ENCODE results near the gene UVRAG.
"Not testable (repeated sequence)": the region's sequence is repeated elsewhere in the genome, so short reads cannot be mapped to it uniquely, and the experiment has no call there.

The UVRAG gene

DNA sequence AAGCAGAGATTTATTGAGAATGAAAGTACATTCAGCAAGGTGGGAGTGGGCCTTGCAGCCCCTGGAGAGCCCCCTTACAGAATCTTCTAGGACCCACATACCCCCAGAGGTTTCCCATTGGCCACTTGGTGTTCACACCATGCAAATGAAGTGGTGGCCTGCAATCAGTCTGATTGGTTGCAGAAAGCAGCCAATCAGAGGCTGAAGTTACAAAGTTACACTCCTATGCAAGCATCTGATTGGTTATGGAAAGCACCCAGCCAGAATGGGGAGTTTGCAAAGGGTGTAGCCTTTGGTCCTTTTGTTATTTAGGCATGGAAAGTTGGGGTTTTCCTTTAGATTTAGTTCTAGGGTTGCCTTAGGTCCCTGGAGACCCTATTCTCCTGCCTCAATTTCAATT lies 34.9 kb downstream of the UVRAG start:
- no peak for DNase-seq

DNA sequence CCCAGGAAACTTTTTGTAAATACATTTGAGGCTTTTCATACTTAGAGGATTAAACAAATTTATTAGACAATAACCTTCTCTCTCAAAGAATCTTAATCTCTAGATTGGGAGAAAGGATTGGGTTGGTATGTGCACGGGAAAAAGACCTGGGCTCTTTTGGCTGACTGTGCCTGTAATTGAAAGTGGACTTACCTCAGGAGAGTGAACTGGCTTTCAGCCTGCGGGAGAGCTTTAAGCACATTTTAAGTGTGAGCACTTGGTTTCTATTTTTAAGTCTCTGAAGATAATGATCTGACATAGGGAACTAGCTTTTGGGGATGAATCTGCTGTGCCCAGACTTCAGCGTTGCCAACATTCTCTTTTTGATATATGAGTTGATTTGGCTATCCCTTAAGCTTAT lies 35.8 kb downstream of the UVRAG start:
- DNase-seq, result no peak

DNA sequence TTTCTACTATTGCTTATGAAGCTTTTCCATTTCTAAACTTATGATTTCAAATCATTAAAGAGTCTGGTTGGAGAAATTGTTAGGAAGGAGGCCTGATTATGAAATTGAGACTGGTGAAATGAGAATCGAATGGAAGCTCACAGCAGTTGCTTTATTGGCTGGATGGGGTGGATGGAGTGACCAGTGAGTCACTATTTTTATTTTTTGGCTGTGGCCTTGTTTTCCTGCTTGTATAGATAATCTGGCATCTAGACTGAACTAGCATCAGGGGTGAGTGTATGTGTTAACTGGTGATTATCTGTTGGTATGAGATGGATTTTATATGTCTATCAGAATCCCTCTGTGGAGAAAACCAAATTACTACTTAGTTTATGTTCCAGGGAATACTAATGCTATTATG lies 36.2 kb downstream of the UVRAG start:
- DNase-seq, result no peak

DNA sequence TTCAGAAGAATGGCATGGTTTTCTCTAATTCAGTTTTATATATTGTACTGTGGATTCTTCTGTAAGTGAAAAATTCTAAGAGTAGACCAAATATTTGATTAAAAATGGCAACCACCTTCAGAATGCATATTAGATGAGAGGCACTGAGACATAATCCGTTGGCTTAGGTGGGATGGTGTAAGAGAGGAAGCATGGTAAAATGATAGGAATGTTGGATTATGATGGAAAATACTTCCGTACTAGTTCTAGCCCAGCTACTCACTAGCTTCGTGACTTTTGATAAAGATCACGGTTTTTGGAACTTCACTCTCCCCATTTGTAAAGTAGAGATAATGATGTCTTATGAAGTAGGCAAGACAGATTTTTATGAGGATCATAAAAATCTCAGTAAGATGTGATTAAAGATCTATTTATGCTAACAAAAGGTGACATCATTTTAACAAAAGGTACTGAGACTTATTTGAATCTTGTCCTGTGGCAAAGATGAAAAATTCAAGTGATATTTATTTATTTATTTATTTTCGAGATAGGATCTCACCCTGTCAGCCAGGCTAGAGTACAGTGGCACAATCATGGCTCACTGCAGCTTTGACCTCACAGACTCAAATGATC lies 37.5 kb downstream of the UVRAG start:
- DNase-seq, result no peak

DNA sequence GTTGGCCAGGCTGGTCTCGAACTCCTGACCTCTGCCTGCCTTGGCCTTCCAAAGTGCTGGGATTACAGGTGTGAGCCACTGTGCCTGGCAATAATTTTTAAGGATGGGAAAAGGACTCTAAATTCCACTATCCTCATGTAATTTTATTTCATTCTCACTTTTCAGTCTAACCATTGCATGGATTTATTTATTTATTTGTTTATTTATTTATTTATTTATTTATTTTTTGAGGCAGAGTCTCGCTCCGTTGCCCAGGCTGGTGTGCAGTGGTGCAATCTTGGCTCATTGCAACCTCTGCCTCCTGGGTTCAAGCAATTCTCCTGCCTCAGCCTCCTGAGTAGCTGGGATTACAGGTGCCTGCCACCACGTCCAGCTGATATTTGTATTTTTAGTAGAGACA lies 38.6 kb downstream of the UVRAG start:
- DNase-seq, result not testable (repeated sequence)

DNA sequence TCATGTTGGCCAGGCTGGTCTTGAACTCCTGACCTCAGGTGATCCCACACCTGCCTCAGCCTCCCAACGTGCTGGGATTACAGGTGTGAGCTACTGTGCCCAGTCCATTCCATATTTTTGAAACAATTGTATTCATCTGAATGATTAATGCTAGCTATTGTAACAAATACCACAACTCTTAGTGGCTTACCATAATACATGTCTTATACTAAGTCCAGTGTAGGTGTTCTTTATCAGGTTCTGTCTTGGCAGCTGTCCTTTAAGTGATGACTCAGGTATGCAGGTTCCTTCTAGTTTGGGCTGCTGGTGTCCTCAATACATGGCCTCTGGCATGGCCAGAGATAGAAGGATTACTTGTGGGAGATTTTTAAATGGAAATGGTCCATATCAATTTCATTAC lies 39.0 kb downstream of the UVRAG start:
- DNase-seq, result no peak

DNA sequence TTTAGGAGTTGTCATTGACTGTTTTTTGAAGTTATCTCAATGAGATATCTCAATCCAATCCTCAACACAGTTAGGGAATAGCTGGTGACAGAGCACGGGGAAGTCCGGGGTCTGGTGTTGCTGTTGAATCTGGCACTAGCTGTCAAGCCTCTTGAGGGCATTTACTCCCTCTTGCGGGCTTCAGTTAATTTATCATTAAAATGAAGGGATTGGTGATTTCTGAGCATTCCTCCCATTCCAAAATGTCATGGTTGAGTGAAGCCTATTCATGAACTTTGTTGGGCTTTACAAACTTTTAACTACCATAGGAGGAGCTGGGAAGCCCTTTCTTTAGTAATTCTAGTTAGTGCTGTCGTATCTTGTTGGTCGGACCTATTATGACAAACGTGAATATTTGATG lies 40.2 kb downstream of the UVRAG start:
- DNase-seq, result no peak

DNA sequence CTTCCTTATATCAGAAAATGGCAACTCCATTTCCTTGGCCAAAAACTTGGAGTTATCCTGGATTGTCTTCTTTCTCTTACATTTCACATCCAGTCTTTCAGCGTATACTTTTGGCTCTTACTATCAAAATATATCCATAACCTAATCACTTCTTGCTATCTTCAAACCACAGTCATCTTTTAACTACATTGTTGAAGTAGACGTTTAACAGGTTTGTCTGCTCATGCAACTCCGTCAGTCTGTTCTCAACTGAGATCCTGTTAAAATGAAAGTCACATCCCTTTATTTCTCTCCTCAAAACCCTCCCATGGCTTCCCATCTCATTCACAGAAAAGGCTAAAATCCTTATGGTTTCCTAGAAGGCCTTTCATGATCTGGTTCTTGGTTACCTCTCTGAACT lies 41.9 kb downstream of the UVRAG start:
- no peak for DNase-seq

DNA sequence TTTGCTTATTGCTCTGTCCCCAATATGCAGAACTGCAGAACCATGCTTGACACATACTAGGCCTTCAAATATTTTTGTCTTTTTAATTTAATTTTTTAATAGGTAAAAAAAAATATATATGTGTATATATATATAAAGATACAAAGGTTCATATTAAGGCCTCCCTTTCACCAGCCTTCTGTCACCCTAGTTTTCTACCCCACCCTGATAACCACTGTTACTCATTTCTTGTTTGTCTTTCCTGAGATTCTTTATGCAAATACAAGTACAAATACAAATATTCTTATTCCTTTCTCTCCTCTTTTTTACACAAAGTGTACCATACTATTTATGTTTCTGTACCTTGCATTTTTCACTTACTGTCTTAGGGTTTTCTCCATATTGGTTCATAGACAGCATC lies 43.0 kb downstream of the UVRAG start:
- no peak for DNase-seq

DNA sequence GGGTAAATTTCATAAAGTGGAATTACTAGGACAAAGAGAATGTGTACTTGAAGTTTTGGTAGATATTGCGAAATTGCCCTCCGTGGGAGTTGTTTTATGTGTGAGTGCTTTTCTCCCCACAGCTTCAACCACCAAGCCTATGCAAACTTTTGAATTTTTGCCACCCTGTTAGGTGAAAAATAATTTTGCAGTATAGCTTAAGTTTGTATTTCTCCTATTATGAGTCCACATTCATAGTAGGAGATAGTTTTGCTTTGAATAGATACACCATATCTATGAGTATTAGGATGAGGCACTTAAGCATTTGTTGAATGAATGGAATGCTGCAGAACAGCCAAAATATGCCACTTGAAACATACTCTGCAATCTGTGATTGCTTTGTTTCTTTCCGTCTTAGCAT lies 43.6 kb downstream of the UVRAG start:
- DNase-seq, result no peak

DNA sequence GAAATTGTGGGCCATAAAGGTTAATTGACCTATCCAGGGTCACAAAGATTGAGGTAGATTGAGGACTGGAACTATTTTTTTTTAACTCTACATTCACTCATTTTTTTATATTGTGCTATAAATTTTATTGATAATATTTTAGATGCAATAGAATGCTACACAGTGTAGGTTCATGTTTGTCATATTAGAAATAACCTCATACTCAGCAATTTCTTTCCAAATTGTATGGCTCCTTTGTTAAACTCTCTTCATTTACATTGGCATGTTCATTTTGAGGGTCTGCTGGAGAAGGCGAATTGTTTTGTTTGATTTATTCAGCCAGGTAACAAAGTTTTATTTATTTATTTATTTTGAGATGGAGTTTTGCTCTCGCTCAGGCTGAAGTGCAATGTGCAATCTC lies 44.6 kb downstream of the UVRAG start:
- DNase-seq, result no peak

DNA sequence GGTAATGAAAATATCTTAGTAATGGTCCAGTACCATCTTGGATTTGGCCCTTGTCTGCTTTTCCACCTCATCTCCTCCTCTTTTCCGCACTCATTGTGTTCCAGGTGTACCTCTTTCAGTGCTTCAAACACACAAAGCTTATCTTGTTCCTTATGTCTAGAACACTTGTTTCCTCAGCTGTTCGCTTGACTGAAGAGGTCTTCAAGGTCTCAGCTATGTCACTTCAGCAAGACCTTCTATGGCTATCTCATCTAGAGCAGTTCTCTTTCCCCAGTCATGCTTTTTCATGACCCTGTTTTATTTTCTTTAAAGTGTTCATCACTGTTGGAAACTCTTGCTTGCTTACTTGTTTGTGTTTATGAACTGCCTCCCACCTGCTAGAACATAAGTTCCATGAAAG lies 47.4 kb downstream of the UVRAG start:
- DNase-seq, result no peak

DNA sequence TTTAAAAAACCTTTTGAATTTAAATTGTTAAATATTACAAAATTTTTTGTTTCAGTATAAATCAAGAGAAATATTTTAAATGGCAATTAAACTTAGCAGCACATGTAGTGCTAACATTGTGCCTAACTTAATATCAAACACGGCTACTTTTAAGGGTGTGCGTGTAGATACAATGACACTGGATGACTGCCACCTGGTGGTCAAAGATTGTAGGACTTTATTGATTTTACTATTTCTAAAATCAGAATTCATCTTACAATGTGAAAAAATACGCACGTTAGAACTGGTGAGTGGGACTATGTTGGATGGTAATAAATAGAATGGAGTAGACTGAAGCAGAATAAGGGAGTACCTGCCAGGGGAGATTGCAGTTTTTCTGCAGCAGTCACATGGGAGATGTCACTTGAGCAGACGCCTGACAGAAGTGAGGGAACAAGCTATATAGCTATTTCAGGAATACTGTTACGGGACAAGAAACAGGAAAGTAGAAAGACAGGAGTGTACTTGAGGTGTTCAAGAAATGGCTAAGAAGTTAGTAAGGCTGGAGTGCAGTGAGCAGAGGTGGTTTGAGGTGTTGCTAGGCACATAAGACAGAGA lies 52.9 kb downstream of the UVRAG start:
- DNase-seq, result no peak

DNA sequence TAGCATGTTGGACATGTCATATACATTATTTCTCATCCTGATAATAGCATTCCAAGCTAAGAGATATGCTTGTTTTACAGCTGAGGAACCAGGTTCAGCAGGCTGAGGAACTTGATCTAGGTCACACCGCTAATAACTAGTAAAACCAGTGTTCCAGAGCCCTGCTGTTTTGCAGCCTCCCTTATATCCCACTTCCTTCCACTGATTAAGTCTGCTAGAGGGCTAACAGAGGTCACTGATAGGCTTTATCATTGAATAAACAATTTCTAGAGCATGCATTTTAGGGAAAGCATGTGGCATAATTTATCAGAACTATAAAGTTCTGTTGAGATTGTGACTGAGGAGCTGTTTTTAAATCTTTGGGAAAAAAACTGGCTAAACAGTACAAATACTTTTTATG lies 54.0 kb downstream of the UVRAG start:
- DNase-seq, result no peak

DNA sequence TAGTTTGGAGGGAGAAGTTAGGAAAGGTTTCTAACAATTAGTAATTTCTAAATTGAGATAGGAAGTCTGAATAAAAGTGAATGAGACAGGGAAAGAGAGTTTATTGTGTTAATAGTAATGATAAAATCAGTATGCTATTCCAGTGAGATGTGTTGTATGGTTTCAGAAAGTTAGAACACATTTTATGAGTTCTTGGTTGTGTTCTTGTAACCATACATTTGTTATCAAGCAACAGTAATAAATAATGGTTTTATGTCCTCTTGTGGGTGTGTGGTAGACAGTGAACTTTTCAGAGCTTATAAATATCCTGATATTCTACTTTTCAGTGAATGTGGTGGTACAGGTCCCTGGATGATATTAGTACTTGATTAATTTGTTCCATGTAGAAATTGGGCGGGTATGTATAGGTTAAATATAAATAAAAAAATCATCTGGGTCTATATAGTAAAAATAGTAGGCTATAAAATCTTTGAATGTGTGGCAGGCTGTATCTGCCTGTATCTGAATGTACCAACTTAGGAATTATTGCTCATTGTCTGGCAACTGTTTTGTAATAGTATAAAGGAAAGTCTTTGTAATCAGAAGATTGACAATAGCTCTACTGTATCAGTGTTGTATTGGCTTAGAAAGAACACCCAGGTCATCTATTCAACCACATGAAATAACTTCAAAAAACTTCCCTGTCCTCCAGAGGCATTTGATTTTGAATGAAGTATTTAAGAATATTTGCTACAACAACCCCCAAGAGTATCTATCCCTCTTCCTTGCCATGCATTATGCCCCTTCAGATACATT lies 54.8 kb downstream of the UVRAG start:
- no peak for DNase-seq

DNA sequence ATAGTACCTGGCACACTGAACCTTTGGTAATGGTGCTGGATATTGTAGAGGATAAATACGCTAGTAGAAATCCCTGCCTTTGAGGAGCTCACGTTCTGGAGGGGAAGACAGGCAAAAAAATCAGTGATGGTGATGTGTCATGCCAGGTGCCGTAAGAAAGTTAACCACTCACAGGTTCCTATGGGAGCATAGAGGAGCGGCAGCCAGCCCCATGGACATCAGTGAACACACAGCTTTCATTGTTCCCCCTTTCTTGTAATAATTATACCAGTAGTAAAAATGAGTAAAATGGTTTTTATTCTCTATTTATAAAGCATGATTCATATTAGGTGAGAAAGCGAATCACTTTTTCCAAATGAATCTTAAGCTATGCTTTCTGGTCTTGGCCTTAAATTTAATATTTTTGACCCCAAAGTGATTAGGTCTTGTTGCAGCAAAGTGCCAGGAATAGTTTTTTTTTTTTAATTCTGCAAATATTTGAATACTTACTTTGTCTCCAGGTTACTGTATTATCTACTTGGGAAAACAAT lies 57.9 kb downstream of the UVRAG start:
- DNase-seq, result no peak

DNA sequence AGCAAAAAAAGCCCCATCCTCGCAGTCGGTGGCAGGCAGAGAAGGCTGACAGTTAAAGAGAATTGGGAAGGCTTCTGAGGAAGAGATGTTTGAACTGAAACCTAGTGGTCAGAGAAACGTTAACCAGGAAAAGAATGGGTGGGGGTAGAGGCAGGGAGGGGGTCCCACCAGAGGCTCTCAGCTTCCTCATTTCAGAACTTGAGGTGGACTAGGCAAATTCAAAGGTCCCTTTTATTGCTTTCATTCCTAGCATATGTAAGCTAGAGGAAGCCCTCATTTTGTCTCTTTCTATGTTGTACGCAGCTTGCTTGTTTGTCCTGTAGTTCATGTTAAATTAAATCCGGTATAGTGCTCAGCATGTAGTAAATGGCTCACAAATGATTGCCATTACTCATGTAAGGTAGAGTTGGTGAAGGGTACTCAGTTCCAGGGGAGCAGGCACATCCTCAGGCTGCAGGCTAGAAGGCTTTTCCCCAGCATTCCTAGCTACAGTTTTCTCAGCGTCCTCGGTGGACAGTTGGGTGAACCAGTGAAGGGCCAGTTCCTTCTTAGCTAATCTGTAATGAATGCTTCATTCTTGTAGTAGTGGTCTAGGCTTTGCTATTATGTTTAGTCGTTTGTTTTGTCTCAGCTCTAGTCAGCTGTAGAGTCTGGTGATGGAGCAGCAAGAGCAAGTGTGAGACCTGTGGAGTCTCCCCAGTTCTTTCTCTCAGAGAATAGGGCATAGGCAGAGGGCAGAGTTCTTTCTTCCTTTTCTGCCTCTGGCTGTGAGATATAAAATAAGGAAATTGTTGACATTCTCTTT lies 58.6 kb downstream of the UVRAG start:
- no peak for DNase-seq

DNA sequence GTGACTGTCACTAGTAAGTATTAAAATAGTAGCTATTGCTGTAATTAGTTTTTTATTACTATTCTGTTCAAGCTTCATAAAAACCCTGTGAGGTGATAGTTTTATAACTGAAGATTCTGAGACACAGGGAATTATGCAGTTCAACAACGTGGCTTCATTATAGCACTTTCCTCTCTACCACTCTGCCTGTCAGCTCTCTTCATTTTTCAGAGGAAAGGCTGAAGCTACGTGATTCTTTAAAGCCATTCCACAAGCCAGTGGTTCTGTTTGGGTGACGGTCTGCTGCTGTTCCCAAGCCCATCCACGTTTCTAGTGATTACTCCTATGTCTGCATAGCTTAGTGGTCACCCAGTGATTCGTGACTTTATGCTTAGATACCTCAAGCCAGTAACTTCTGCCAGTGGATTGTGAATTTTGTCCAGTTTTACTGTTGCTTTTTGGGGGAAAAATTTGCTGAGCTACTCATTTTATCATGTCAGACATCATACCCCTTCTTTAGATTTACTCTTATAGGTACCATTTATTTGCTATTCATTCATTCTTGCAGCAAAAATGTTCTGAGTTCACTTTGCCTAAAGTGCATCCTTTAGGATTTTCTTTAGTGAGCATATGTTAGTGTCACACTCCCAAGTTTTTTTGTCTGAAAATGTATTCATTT lies 59.8 kb downstream of the UVRAG start:
- DNase-seq, result no peak

DNA sequence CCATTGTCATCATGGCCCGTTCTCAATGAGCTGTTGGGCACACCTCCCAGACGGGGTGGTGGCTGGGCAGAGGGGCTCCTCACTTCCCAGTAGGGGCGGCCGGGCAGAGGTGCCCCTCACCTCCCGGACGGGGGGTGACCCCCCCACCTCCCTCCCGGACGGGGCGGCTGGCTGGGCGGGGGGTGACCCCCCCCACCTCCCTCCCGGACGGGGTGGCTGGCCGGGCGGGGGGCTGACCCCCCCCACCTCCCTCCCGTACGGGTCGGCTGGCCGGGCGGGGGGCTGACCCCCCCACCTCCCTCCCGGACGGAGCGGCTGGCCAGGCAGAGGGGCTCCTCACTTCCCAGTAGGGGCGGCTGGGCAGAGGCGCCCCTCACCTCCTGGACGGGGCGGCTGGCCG lies 62.3 kb downstream of the UVRAG start:
- not testable (repeated sequence) for DNase-seq

DNA sequence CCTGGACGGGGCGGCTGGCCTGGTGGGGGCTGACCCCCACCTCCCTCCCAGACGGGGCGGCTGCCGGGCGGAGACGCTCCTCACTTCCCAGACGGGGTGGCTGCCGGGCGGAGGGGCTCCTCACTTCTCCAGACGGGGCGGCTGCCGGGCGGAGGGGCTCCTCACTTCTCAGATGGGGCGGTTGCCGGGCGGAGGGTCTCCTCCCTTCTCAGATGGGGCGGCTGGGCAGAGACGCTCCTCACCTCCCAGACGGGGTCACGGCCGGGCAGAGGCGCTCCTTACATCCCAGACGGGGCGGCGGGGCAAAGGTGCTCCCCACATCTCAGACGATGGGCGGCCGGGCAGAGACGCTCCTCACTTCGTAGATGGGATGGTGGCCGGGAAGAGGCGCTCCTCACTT lies 62.9 kb downstream of the UVRAG start:
- not testable (repeated sequence) for DNase-seq

DNA sequence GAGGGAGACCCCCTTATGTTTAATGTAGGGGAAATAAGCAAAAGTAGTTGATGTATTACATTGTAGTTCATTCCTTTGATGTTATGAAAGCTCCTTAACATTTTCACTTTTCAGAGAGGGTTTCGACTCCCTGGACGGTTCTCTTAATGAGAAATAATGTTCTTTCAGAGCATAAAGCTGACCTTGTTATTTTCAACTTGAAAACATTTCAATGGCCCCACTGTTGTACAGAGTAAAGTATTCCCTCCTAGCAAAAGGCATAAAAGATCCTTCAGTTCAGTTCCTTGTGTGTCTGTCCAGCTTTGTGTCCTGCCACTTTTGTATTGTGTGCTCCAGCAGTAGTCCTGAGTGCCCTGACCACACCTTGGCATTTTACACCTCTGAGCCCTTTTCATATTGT lies 63.9 kb downstream of the UVRAG start:
- DNase-seq, result no peak

DNA sequence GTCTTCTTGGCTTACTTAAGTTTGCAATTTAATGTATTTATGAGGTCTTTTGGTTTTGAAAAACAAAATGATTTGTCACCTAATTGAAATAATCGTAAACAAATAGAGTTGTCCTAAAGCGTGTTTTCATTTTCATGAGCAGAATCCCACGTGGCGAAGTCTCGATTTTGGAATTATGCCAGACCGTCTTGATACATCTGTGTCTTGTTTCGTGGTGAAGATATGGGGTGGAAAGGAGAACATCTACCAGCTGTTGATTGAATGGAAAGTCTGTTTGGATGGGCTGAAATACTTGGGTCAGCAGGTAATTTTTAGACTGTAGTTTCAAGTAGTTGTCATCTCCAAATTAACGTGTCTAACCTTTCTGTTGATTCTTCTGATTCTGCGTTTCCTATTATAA lies 64.7 kb downstream of the UVRAG start:
- no peak for DNase-seq

DNA sequence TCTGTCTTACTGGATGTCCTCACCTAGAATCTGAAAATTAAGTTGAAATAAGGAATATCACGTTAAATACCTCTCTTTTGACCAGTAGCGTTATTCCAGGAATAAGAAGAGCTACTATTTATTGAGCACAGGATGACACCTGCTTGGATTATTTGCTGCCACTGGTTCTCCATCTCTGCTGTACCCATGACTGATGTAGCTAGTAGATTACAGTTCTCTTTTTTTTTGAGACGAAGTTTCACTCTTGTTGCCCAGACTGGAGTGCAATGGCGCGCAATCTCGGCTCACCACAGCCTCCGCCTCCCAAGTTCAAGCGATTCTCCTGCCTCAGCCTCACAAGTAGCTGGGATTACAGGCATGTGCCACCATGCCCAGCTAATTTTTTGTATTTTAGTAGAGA lies 65.3 kb downstream of the UVRAG start:
- not testable (repeated sequence) for DNase-seq
